CD14-positive monocyte (primary cell): ENCODE results near the gene ARMC5. TPM values are rescaled to one million over a fixed set of nuclear protein-coding genes. Genes with fewer than 3 reads are reported as not detected.

Source experiments
- DNase-seq, 3 donors: peaks; one replicate each; pipeline ENCODE4 v3.0.0-alpha.2; 2011 to 2022
- H2AFZ ChIP-seq: 2 replicates; pipeline ENCODE4 v1.6.0; 2012; ENCODE audit warnings: mild to moderate bottlenecking, low read depth, low read length, inconsistent platforms; ENCODE audit not compliant: insufficient read depth, poor library complexity, severe bottlenecking
- H3K27ac ChIP-seq, 2 donors: 1 replicate in 1 of 2; 2 replicates in 1 of 2; pipeline ENCODE4 v1.5.1; 2012 to 2013; ENCODE audit warnings: low read length in 2 of 2, control low read depth in 1 of 2, inconsistent platforms in 1 of 2, low read depth in 1 of 2, mild to moderate bottlenecking in 1 of 2
- H3K27me3 ChIP-seq, 2 donors: one replicate each; pipeline versions ENCODE4 v1.6.0 to v1.6.1; 2011 to 2013; ENCODE audit warnings: low read length in 2 of 2; ENCODE audit not compliant: control insufficient read depth in 2 of 2, insufficient read depth in 2 of 2
- H3K36me3 ChIP-seq, 2 donors: replicated peaks in 1 of 2; 1 replicate in 1 of 2; 2 replicates in 1 of 2; pipeline versions ENCODE4 v1.5.1 to v1.6.1; 2012 to 2013; ENCODE audit warnings: low read length in 2 of 2, control low read depth in 1 of 2, inconsistent platforms in 1 of 2, mild to moderate bottlenecking in 1 of 2; ENCODE audit not compliant: insufficient read depth in 2 of 2, control insufficient read depth in 1 of 2
- H3K4me1 ChIP-seq, 2 donors: 1 replicate in 1 of 2; 2 replicates in 1 of 2; pipeline versions ENCODE4 v1.5.1 to v1.6.1; 2012 to 2013; ENCODE audit warnings: low read length in 2 of 2, control low read depth in 1 of 2, inconsistent platforms in 1 of 2, mild to moderate bottlenecking in 1 of 2, moderate library complexity in 1 of 2; ENCODE audit not compliant: insufficient read depth in 2 of 2, control insufficient read depth in 1 of 2
- H3K4me2 ChIP-seq: replicated peaks from 2 replicates; pipeline ENCODE3; 2012; ENCODE audit warnings: low read length, moderate library complexity, mild to moderate bottlenecking; ENCODE audit not compliant: poor library complexity, severe bottlenecking; ENCODE audit errors: extremely low read depth
- H3K4me3 ChIP-seq, 3 experiments: fragments of 200-600 bp in 1 of 3; sonication (generic) in 1 of 3; replicated peaks in 1 of 3; 1 replicate in 2 of 3; 2 replicates in 1 of 3; pipeline ENCODE4 v1.5.1; 2011 to 2013; ENCODE audit warnings: low read length in 3 of 3, mild to moderate bottlenecking in 3 of 3, control low read depth in 2 of 3, low read depth in 2 of 3, inconsistent platforms in 1 of 3, moderate library complexity in 1 of 3
- H3K79me2 ChIP-seq: 2 replicates; pipeline ENCODE4 v1.6.0; 2012; ENCODE audit warnings: mild to moderate bottlenecking, control low read depth, inconsistent platforms, low read length, moderate library complexity; ENCODE audit not compliant: insufficient read depth
- H3K9ac ChIP-seq: 2 replicates; pipeline ENCODE4 v1.6.0; 2017; ENCODE audit warnings: low read length, mild to moderate bottlenecking; ENCODE audit not compliant: insufficient read depth, poor library complexity, severe bottlenecking
- H3K9me3 ChIP-seq, 2 donors: replicated peaks in 1 of 2; 1 replicate in 1 of 2; 2 replicates in 1 of 2; pipeline versions ENCODE4 v1.5.1 to v1.6.1; 2012 to 2013; ENCODE audit warnings: low read length in 2 of 2, control low read depth in 1 of 2; ENCODE audit not compliant: control insufficient read depth in 1 of 2, insufficient read depth in 1 of 2
- H4K20me1 ChIP-seq: 2 replicates; pipeline ENCODE4 v1.6.0; 2012; ENCODE audit warnings: mild to moderate bottlenecking, low read length, control low read depth, moderate library complexity; ENCODE audit not compliant: insufficient read depth
- H3K27ac Mint-ChIP-seq, 7 donors: one replicate each; pipeline ENCODE4 v1.8.0; 2020; ENCODE audit warnings: mild to moderate bottlenecking in 7 of 7, mixed read lengths in 7 of 7, moderate library complexity in 6 of 7, inconsistent platforms in 2 of 7
- H3K27me3 Mint-ChIP-seq, 3 donors: one replicate each; pipeline ENCODE4 v1.8.0; 2021 to 2022; ENCODE audit warnings: low read depth in 3 of 3, mild to moderate bottlenecking in 3 of 3, mixed read lengths in 3 of 3, moderate library complexity in 3 of 3, inconsistent platforms in 1 of 3
- H3K36me3 Mint-ChIP-seq, 2 donors: one replicate each; pipeline ENCODE4 v1.8.0; 2020; ENCODE audit warnings: mixed read lengths in 2 of 2, inconsistent platforms in 1 of 2, mild to moderate bottlenecking in 1 of 2
- H3K4me1 Mint-ChIP-seq: one replicate; pipeline ENCODE4 v1.8.0; 2020; ENCODE audit warnings: mild to moderate bottlenecking, mixed read lengths
- H3K4me3 Mint-ChIP-seq, 2 donors: one replicate each; pipeline ENCODE4 v1.8.0; 2020; ENCODE audit warnings: mild to moderate bottlenecking in 2 of 2, mixed read lengths in 2 of 2, moderate library complexity in 1 of 2
- H3K9me3 Mint-ChIP-seq, 7 donors: one replicate each; pipeline ENCODE4 v1.8.0; 2020 to 2022; ENCODE audit warnings: mixed read lengths in 7 of 7, mild to moderate bottlenecking in 6 of 7, moderate library complexity in 6 of 7, inconsistent platforms in 2 of 7
- WGBS: methylation state at CpG from one replicate; pipeline ENCODE4 v1.1.5; 2013; ENCODE audit warnings: missing lambda C conversion rate; ENCODE audit not compliant: insufficient coverage; 5-methylcytosine and 5-hydroxymethylcytosine counted together
- intact Hi-C, 2 donors: fragments of 100-400 bp; cut with micrococcal nuclease; formaldehyde crosslinking; loops; one replicate each; pipeline versions ENCODE4 v1.15.0 to v1.15.1; 2023
- polyA plus RNA-seq, 3 donors: library from polyadenylated mRNA; depleted of rRNA in 1 of 3; unstranded in 2 of 3; stranded (reverse) in 1 of 3; fragments of 300-500 nt in 2 of 3; fragments of >200 nt in 1 of 3; fragmentation: Illumina TruSeq in 2 of 3; gene quantifications; 1 replicate in 2 of 3; 2 replicates in 1 of 3; pipeline ENCODE4 v1.2.3, GENCODE V29; 2012 to 2021
- TF ChIP-seq, protein P1 (sequence below): fragments of 200-600 bp; IDR thresholded peaks from one replicate; pipeline ENCODE4 v1.8.0; 2022; ENCODE audit warnings: antibody characterized with exemption, mild to moderate bottlenecking

ARMC5 gene
- polyA plus RNA-seq, 3 donors, result 2.9 to 9.3 (median 4.2) TPM

DNA sequence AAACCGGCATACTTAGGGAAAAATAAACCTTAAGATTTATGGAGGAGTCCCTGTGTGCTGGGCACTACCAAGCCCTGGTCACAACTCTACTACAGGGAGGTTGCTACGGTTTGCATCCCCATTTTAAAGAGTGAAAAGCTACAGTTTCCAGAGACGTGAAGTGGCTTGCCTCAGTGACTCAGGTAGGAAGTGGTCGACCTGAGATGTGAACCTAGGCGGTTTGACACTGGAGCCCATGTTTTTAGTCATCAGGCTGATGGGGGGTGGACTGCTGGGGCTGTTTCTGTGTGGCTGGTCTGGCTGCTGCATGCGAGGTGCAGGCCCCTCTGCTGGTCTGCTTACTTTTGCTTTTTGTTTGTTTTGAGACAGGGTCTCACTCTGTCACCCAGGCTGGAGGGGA lies 37.7 kb upstream of the ARMC5 start:
- H3K4me3 ChIP-seq, result no peak overlapping the region
- Mint-ChIP-seq H3K4me3 (no peak overlapping the region), H3K27me3 (peaks cover 2 to 15% (median 5%) of the 10 kb centered on the region in 3 donors), H3K9me3 (peaks cover 0 to 7% (median 0%) of the 10 kb centered on the region in 7 donors), H3K4me1 (peaks cover 3% of the 10 kb centered on the region), H3K27ac (no peak overlapping the region), H3K36me3 (no peaks in the 10 kb centered on the region)
- no peaks in the 10 kb centered on the region for H3K27me3 ChIP-seq
- H4K20me1 ChIP-seq, result no peaks in the 10 kb centered on the region
- H3K9me3 ChIP-seq, result no peaks in the 10 kb centered on the region
- H3K27ac ChIP-seq, result no peak overlapping the region
- H3K36me3 ChIP-seq, result no peaks in the 10 kb centered on the region
- H3K9ac ChIP-seq, result no peak overlapping the region
- no peak overlapping the region for H2AFZ ChIP-seq
- DNase-seq, result no peak
- H3K79me2 ChIP-seq, result no peaks in the 10 kb centered on the region
- 67% methylated on average over 3 of the region's 6 CpGs for WGBS
- no peaks in the 10 kb centered on the region for H3K4me1 ChIP-seq
- TF ChIP-seq, protein P1, sequence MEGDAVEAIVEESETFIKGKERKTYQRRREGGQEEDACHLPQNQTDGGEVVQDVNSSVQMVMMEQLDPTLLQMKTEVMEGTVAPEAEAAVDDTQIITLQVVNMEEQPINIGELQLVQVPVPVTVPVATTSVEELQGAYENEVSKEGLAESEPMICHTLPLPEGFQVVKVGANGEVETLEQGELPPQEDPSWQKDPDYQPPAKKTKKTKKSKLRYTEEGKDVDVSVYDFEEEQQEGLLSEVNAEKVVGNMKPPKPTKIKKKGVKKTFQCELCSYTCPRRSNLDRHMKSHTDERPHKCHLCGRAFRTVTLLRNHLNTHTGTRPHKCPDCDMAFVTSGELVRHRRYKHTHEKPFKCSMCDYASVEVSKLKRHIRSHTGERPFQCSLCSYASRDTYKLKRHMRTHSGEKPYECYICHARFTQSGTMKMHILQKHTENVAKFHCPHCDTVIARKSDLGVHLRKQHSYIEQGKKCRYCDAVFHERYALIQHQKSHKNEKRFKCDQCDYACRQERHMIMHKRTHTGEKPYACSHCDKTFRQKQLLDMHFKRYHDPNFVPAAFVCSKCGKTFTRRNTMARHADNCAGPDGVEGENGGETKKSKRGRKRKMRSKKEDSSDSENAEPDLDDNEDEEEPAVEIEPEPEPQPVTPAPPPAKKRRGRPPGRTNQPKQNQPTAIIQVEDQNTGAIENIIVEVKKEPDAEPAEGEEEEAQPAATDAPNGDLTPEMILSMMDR, result no peak
- intact Hi-C loops, result no loop called here
- no peak overlapping the region for H3K4me2 ChIP-seq

DNA sequence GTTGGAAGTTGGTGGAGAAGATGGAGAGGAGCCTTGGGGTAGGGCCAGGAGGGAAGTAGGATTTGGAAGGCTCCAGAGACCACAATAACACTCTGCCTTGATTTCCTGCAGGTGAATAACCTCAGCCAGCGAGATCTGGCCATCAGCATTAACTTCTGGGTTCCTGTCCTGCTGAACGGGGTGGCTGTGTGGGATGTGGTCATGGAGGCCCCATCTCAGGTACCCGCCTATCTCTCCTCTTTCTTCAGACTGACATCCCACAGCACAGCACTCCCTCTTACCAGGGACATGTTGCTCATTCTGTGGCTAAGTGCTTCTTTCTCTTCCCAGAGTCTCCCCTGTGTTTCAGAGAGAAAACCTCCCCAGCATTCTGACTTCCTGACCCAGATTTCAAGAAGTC lies 36.1 kb upstream of the ARMC5 start:
- no peak for DNase-seq
- Histone ChIP-seq H3K9me3 (no peaks in the 10 kb centered on the region), H3K4me3 (no peak overlapping the region), H3K36me3 (no peaks in the 10 kb centered on the region), H3K4me1 (peaks cover 4 to 5% of the 10 kb centered on the region in 2 donors), H3K79me2 (no peaks in the 10 kb centered on the region), H3K4me2 (no peak overlapping the region), H3K9ac (no peak overlapping the region), H3K27ac (no peak overlapping the region), H3K27me3 (no peaks in the 10 kb centered on the region), H2AFZ (no peak overlapping the region), H4K20me1 (no peaks in the 10 kb centered on the region)
- 80% methylated on average over 1 of the region's 3 CpGs for WGBS
- Mint-ChIP-seq H3K27me3 (peaks cover 2 to 21% (median 5%) of the 10 kb centered on the region in 3 donors), H3K27ac (no peak overlapping the region), H3K4me1 (peaks cover 3% of the 10 kb centered on the region), H3K4me3 (no peak overlapping the region), H3K9me3 (peaks cover 0 to 7% (median 0%) of the 10 kb centered on the region in 7 donors), H3K36me3 (no peaks in the 10 kb centered on the region)
- intact Hi-C loops, result no loop called here
- TF ChIP-seq, protein P1, result no peak
